ENCODE data around the gene FBXL22.

- no peak for TF ChIP-seq GABPA (IDR thresholded peaks at IDR 0.05; ENCODE audit: low read depth)
- no peak for TF ChIP-seq CTCF (IDR thresholded peaks at IDR 0.05; ENCODE audit: insufficient read depth, low read length)
- TF ChIP-seq REST (IDR thresholded peaks at IDR 0.05; ENCODE audit: insufficient replicate concordance, low read depth) = no peak
Measured at GRCh38 chr15:63606308-63606707, 9.1 kb downstream of the FBXL22 start.
